HuH-7.5 (cell line): ENCODE data around the gene TGFBRAP1.
A peak's percentile ranks its signal among the peaks of the same experiment; 100 is the strongest.

Experiments
- DNase-seq: peaks from one replicate; pipeline ENCODE4 v3.0.0; 2011; ENCODE audit warnings: low spot score

Gene TGFBRAP1

DNA sequence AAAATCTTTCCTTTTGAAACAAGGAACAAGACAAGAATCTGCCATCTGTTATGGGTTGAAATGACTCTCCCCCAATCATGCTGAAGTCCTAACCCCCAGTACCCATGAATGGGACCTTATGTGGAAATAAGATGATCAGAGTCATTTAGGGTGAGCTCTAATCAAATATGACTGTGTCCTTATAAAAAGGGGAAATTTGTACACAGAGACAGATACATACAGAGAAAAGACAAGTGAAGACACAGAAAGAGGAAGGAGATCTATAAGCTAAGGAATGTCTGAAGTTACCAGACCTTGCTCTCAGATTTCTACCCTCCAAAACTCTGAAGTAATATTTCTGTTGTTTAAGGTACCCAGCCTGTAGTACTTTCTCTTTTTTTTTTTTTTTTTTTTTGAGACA lies 15.7 kb downstream of the TGFBRAP1 start:
- no peak for DNase-seq

DNA sequence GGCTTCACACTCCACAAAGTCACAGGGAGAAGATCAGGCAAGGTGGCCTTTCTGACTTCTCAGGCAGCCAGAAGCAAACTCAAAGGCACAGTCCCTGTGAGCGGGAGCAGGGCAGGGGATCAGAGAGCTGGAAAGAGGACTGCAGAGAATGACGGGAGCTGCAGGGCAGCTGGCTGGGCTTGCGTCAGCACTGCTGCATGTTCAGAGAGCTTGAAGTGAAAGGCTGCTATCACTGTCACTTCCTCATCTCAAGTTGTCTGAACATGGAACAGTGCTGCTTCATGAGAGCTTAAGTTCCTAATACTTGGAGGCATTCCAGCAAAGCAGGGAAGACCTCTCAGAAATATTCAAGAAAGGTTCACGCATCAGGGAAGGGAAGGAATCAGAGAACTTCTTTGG lies 20.4 kb downstream of the TGFBRAP1 start:
- no peak for DNase-seq

DNA sequence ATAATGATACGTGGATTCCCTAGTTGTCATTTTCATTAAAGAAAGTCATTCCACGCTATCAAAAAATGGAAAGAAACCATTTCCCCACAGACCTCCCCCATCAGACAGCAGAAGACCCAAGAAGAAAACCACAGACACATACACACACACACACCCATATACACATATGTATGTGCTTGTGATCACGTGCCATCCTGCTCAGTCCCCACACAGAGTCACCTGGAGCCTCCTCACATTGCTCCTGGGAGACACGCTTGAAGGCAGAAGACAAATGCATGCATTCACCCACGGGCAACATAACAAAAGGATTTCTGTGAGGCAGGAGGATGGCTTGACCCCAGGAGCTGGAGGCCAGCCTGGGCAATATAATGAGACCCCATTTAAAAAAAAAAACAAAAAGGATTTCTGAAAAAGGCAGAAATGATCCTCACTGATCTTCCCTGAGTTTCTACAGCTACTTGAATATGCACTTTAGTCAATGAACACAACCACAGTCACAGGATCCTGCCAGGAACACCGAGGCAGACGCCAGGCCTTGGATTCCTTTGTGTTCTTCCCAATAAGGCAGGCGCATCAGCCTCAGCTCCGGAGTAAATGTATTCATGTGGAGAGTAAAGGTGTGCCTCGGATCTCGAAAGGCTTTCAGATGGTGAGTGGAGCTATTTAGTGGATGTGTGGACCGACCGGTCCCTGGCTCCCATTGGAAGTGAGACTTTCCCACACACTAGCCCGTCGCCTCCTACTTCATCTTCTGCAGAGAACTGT lies 21.0 kb downstream of the TGFBRAP1 start:
- no peak for DNase-seq

GRCh38 chr2:105307962-105308361 lies 21.6 kb downstream of the TGFBRAP1 start:
- no peak for DNase-seq

DNA sequence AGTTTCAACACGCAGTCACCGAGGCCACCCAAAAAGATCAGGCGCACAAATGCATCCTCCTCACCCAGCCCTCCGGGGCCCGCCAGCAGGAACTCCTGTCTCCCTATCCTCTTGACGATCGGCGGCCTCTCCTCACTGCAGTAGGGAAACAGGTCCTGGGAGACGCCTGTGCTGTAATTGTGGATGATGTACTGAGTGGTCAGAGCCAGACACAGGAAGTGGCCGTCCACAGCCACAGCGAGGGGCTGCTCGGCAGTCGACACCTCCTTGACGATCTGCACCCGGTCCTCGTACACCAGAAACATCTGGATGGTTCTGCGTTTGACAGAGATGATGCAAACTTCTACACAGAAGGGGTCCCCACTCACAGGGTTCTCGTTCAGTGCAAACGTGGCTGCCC lies 22.0 kb downstream of the TGFBRAP1 start:
- DNase-seq, result no peak

DNA sequence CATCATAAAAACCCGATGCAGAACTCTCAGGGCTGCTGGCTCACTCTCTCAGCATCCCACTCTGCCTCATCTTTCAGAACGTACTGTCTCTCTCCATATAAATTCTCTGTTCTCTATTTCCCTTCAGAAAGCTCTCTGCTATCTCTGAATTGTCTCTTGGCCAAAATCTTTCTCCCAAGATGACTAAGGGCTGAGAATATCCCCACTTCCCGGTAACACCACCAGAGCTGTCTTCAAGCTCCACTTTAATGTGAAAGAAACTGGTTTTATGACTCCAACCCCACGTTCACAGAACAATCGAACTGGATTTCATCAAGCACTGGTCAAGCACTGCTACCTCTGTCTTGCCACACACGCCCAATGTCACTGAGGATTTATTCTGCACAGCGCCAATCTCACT lies 22.4 kb downstream of the TGFBRAP1 start:
- DNase-seq, result no peak

- DNase-seq, result no peak
Measured at GRCh38 chr2:105301646-105302045, 27.9 kb downstream of the TGFBRAP1 start.

DNA sequence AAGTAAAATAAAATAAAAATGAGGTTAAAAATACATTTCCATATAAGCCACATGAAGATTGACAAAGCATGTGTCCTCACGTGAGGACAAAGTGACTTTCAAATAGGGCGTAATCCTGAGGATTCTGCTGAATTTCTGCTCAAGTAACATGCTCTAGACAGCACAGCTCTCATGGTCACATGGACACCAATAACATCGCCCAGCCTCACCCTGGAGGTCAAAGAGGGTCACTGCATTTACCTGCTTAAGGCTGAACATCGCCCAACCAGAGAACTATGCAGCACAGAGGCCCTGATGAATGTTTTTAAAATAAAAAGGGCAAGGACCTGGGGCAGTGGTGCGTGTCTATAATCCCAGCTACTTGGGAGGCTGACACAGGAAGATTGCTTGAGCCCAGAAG lies 30.2 kb downstream of the TGFBRAP1 start:
- peak; percentile 28 for DNase-seq

DNA sequence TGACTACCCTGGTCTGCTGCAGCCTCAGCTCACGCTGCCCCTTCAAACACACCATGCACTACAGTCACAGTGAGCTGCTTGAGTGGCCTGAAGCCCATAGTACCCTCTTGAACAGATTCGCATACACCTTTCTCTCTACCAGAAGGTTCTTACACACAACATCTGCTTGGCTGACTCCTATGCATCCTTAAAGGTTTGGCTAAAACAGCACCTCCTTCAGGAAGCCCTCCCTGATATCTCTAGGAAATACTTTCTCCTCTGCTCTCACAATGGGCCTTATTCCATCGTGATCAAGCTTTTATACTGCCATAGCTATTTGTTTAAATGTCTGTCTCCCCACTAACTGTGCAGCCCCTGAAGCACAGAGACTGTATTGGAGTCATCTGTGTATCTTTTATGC lies 31.5 kb downstream of the TGFBRAP1 start:
- DNase-seq, result no peak

DNA sequence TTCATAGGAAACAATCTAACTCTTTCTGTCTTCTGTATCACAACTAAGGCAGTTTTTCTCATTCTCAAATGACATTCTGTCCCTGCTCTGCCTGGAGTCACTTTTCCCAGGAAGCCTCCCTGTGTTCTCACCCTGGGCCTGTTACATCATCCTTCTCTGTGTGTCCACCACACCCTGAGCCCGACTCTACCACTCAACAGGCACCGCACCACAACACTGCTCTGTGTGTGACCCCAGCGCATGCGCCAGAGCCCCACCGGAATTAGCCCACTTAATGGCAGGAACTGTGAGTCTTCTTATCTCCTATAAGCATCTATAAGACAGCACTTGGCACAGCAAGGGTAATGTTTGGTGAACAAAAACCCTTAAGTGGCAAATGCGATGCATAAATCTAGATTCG lies 32.3 kb downstream of the TGFBRAP1 start:
- no peak for DNase-seq

GRCh38 chr2:105296017-105296611 lies 33.4 kb downstream of the TGFBRAP1 start:
- DNase-seq, result no peak

DNA sequence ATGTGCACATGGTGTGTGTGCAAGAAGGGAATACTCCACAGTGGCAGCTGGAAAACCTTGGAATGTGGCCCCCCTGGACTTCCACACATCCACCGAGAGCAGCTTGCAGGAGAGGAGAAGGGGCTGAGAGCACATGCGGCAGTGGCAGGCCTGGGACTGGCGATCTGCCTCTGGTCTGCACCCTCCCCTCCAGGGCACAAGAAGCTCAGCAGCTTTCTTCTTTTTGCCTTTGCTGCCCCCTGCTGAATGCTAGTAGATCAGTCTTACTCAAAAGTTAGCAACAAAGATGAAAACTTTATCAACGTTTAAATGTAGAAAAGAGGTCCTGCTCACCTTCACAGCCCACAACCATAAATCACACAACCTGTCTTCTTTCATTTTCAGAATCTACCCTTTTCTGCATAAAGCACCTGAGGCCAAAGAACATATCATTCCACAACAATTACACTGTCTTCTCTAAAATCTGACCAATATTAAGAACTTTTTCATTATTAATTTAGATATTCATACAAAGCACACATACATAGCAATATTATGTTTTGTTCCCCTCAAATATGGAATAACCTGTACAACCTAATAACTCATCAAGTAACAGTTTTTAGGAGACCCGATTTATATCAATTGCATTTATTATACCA lies 34.6 kb downstream of the TGFBRAP1 start:
- DNase-seq, result peak; percentile 63

GRCh38 chr2:105294046-105294445 lies 35.5 kb downstream of the TGFBRAP1 start:
- DNase-seq, result no peak

DNA sequence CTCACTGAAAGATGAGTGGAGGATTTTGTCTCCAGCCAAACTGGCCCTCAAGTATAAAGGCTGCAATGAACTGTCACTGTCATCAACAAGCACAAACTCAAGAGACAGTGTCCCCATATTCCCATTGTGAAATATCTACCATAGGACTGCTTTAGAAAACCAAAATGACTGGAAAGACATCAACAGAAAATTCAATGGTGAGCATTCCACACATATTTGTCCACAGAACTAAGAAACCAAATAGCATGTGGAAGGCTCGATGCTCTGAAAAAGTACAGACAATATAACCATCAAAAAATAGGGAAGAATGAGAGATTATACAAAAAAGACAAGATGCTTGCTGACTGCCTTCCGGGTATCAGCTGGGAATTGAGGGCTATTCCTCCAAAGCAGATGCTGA lies 37.6 kb downstream of the TGFBRAP1 start:
- DNase-seq, result no peak

DNA sequence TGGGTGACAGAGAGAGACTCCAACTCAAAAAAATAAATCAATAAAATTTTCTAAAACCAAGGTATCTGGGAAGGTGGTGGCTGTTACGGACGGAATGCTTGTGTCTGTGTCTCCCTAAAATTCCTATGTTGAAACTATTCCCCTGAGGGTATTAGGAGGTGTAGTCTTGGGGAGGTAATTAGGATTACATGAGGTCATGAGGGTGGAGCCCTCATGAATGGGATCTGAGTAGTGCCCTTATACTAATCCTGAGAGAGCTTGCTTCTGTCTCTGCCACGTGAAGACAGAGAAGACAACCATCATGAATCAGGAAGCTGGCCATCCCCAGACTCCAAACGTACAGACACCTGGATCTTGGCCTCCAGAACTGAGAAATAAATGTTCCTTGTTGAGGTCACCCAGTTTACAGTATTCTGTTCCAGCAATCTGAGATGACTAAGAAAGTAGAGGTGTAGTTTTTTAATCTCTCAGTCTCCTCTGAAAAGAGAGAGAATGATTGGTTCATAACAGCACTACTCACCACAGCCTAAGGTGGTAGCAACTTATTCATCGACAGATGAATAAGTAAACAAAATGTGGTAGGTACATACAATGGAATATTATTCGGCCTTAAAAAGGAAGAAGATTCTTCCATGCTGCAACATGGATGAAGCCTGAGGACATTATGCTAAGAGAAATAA lies 38.4 kb downstream of the TGFBRAP1 start:
- no peak for DNase-seq

GRCh38 chr2:105288133-105288532 lies 41.4 kb downstream of the TGFBRAP1 start:
- no peak for DNase-seq

DNA sequence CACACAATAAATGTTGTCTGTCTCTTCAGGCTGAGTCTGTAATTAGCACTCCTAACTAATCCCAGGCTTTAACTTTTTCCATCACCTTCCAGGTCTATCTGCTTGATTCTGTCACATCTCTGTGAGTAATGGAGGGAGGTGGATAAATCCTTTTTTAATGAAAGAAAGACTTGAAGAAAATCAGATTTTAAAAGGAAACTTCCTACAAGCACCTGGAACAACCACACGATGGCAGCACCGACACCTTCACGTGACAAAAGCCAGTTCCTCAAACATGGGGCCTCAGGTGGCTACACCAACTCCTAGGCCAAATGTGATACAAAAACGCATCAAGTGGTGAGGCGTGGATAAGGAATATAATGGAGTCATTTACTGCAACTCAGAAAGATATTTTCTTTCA lies 41.8 kb downstream of the TGFBRAP1 start:
- DNase-seq, result peak; percentile 37

DNA sequence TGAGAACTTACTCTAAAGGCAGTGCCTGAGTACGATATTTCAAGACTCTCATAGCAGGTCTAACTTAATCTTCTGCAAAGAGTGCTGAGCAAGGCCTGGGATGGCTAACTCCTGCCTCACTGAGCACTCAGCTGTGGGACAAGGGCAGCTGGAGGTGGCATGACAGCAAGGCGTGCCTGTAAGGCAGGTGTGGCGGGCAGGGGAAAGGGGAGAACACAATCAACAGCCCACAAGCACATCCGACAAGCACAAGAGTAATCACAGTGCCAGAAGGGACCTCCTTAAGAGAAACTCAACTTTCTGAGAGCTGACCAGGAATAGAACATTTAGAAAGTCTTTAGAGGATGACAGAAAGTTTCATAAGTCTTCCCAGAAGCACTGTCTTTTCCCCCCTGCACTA lies 46.0 kb downstream of the TGFBRAP1 start:
- DNase-seq, result no peak

DNA sequence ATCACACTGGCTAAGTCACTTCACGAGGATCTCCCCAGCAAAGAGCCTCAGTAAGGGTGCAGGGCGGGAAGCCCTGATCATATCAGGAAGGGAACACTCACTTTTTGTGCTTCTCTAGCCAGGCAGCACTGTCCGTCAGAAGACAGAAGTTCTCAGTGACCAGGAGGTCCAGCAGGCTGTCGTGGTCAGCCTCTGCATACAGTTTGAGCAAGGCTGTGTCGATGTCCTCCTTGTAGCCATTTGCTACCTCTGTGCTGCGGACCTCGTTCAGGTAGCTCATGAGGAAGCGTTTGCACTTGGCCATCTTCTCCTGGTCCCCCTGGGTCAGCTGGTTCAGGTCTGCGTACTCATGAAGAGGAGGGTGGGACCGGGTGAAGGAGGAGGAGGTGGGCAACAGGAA lies 49.3 kb downstream of the TGFBRAP1 start:
- no peak for DNase-seq

DNA sequence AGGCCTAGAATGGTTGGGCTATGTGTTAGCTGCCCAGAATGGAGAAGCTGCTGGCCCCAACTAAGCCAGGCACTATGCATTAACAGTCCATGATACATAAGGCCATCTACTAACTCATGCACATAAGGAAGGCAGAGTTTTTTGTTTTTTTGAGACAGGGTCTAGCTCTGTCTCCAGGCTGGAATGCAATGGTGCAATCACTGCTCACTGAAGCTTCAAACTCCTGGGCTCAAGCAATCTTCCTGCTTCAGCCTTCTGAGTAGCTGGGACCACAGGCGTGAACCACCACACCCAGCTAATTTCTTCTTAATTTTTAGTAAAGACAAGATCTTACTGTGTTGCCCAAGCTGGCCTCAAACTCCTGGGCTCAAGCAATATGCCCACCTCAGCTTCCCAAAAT lies 50.4 kb downstream of the TGFBRAP1 start:
- no peak for DNase-seq

DNA sequence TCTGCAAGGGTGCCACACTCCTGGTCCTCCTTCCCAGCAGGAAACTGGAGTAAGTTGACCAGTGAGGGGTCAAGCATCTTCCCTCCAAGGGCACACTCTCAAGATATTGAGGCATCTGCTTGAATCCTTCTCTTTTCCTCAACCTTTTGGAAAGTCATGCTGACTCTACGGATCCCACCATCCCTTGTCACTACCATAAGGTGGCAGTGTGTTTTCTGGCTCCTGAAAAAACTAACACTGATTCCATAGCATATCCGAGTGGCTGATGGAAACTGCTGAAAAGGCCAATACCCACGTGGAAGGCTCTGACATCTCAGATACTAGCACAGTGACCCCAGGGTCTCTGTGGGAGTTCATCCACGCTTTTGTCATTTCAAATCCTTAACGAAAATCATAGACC lies 50.9 kb downstream of the TGFBRAP1 start:
- peak; percentile 12 for DNase-seq

- DNase-seq, result no peak
Measured at GRCh38 chr2:105274046-105274445, 55.5 kb downstream of the TGFBRAP1 start.

DNA sequence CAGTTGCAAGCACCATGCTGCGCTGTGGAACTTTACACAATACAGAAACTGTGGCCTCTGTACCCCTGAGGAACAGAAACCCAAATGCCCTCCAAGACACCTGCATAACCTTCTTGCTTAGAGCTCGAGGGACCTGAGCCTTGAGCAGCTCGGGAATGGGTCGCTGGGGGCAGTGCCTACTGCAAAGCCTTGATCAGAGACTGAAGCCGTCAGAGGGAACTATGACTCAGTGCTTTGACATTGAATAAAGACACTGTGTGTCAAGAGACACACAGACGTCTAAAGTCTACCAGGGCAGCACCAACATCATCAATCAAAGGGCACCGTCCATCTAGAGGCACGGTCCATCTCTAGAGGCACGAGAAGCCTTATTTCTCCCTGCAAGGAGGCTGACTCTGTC lies 57.4 kb downstream of the TGFBRAP1 start:
- DNase-seq, result no peak
